GM21390 (cell line): ENCODE results near the gene RAPGEF5.

Source experiments
- ATAC-seq: cut with Tn5 transposase; IDR thresholded peaks from one replicate; pipeline ENCODE4 v1.9.1; 2021; ENCODE audit not compliant: unreplicated experiment

RAPGEF5 gene

DNA sequence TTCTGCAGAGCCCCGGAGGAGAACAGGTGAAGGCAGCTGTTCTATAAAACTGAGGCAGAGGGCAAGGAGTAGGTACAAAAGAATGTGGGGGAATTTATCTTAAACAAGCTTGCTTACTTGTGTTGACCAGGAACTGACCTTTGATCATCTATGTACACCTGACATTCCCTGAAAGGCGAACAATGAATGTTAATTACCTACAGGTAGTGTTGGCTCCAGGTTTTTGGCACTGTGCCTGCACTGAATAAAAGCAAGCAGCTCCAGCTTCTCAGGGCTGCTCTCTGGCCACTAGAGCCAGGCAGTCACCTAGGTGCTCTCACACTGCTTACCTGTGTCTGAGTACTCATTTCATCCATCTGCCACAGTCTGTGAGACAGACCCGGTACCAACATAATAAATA, 87.0 kb downstream of the RAPGEF5 start:
- no peak for ATAC-seq

DNA sequence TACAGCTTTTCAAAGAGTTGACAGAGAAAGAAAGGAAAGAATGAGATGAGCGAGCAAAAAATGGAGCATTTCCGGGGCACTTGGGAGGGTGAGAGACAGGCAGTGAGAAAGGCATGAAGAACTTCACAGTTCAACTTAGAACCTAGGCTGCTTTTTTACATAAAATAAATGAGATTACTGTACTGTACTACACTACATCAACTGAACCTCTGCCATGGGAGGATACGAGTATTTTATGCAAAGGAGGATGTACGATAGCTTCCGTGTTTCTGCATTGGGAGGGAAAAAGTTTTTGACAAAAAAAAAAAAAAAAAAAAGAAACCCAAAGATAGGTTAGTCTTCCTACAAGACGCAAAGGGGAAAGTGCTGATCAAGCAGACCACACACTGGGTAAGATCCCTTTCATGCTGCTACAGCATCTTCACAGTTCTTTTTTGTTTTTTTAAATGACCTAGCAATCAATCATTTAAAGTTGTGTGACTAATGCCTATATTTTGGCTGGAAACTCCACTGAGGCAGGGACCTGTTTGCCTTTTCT, 88.0 kb downstream of the RAPGEF5 start:
- no peak for ATAC-seq

DNA sequence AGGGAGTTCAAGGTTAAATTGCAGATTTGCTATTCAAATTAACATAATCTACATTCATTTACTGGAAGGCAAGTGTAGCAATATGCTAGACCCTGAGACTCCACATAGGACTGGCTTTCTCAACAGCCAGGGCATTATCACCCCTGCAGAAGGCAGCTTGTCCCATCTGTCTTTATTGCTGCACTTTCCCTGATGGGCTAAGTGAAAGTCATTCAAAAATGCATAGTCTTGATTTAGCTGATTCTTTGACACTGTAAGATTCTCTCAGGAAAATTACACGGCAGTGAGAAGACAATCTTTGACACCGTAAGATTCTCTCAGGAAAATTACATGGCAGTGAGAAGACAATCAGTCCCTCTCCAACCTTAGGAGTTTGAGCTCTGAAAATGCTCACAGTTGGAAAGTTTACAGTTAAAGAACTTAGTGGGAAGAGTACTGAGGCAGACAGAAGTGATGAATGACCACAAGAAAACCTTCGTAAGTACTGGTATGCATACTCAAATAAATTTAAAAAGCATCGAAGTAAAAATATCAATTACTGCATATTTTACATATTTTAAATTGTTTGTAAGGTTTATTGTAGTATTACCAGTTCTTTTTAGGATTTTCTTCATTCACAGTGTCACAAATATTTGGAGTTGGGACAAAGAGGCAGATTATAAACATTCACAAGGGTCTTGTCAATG, 88.9 kb downstream of the RAPGEF5 start:
- ATAC-seq, result no peak

DNA sequence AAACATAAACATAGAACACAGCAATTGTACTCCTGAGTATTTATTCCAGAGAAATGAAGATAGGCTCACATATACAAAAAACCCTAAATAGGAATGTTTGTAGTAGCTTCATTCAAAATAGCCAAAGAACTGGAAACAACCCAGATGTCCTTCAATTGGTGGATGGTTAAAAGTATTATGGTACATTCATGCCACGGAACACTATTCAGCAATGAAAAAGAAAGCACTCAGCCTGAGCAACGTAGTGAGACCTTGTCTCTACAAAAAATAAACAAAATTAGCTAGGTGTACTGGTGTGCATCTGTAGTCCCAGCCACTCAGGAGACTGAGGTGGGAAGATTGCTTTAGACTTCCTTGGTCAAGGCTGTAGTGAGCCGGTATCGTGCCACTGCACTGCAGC, 94.4 kb downstream of the RAPGEF5 start:
- no peak for ATAC-seq

DNA sequence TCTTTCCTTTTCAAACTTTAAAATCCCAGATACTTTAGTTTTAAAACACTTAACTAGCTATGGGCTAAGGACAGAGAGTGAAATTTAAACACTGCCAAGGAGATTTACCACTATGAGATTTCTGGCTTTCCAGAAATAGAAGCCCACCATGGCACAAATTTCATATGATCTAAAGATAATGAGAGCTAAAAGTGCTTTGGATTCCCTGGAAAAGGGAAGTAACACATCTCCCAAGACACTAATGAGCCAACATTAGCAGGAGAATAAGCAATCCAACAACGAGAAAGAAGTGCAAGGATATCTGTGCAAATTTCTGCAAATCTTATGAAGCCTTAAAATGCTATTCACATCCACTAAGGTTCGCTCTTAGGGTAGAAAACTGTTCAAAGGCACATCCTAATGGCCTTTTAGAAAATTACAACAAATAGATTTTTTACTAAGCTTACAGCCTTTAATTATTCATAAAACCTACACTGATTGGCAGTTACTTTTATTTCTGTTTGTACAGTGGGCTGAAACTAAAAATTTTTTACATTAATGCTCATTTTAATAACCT, 100.3 kb downstream of the RAPGEF5 start:
- no peak for ATAC-seq

DNA sequence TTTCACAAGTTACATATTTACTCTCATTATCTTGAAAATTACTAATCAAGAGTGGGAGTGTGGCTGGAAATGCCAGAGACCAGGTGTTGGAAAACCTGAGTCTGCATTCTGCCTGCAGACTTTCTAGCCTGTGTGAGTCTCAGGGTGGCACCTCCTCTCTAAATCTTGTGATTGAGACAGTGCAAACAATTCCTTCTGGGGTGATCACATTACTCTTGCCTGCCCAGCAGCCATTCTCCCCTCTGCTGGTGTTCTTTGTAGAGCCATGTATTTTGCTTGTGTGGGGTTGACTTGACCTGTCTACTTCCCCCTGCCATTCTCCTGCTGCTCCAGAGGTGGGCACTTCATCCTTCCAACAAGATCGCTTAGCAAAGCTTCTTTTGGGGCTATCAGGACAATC, 101.1 kb downstream of the RAPGEF5 start:
- no peak for ATAC-seq

DNA sequence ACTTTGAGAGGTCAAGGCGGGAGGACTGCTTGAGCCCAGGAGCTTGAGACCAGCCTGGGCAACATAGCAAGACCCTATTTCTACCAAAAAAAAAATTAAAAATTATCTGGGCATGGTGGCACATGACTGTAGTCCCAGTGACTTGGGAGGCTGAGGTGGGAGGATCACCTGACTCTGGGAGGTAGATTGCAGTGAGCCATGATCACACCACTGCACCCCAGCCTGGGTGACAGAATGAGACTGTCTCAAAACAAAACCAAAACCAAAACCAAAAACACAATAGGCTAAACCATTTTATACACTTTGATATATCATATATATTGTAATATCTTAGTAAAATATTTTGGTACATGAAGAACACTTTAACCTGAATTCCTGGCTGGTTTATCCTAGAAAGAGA, 101.6 kb downstream of the RAPGEF5 start:
- no peak for ATAC-seq

DNA sequence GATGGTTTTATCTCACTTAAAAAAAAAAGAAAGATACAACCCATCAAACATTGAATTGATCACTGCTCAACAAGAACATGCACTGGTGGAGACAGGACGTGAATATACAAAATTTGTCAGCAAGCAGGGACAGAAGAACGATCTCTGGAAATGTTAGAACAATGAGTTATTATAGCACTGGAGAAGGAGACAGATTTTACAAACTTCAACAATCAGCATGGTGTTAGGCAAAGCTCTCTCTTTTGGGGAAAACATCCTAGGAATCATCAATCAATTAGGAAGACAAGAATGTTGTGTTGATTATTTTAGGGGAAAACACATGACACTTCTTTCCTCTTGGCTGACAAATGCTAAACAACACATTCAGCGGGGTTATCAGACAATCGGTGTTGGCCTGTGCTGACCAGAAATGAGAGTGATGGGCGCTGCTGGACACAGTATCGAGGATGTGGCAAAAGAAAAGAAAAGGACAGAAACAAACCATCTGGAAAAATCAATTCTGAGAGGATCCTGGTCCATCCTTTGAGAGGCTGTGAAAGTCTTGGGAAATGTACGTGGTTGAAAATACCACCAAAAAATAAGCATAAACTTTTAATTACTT, 103.9 kb downstream of the RAPGEF5 start:
- ATAC-seq, result no peak

DNA sequence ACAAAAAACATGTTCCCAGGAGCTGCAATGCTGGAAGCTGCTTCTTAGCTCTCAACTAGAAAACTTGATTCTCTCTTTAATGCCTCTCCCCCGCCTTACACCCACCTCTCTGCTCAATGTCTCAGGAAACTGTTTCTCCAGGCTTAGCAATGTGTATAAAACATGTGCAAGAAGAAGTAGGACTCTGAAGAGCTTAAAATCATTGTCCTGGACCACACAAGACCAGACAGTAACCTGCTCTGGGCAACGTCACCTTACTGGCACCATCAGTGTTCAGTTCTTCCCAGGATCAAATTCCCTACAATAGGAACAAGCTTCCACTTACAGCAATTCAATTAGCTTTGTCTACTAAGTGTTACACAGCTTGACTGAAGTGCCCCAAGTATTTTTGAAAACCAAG, 104.9 kb downstream of the RAPGEF5 start:
- no peak for ATAC-seq

DNA sequence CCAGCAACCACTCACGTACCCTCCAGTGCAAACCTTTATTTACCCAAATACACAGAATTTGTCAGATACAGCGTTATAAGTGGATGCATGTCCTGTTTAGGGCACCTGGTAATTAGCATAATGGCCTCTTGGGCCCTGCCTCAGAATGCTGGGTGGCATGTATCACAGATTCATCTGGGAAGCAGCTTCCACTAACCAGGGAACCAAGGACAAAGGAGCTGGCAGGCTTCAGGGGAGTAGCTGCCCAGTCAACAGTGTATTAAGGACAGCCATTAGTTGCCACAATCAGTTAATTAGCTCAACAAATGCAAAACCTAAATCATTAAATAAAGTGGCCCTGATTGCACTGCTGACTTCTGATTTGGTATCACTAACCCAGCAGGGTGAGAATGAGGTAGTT, 105.7 kb downstream of the RAPGEF5 start:
- no peak for ATAC-seq

DNA sequence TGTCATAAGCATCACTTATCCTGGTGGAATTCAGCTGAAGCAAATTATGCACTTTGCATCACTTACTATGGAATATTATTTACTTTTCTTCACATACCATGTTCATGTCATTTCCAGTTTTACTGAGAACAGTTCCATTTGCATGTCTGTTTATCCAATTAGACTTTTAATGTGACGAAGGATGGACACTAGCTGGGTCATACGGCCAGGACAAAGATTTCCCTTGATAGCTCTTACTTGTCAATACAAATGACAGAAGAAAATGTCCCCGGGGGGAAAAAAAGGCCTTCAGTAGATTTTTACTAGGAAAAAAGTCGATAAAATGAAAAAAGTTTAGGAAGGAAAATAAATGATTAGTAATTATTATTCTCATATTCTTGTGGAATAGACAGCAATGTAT, 106.6 kb downstream of the RAPGEF5 start:
- no peak for ATAC-seq

DNA sequence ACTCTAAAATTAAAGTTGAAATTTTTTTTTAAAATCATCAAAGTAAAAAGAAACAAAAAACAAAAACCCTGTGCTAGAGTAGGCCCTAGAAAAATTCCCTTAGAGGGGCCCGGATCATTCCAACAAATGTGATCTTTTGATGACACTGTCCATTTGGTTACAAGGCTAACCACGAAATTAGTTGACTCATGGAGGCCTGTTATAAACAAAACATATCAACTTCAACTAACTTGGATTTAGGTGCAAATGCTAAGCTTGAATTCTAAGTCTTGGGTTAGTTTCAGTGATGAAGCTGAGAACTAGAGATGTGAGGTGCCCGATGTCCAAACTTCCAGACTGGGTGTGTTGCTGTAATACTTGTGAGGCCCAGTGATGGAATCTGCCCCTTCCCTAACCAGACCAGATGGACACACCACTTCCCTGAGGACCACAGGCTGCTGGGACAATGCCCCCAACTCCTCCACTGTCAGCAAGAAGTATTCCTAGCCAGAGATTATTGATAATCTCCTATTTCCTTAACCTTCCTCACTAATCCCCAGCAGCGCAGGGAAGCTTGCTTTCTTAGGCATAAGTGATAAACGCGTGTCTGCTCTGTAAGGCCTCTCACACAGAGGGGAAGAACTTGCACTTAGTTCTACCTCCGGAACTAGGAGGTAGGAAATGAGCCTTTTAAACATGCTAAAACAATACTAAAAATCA, 108.7 kb downstream of the RAPGEF5 start:
- ATAC-seq, result no peak

DNA sequence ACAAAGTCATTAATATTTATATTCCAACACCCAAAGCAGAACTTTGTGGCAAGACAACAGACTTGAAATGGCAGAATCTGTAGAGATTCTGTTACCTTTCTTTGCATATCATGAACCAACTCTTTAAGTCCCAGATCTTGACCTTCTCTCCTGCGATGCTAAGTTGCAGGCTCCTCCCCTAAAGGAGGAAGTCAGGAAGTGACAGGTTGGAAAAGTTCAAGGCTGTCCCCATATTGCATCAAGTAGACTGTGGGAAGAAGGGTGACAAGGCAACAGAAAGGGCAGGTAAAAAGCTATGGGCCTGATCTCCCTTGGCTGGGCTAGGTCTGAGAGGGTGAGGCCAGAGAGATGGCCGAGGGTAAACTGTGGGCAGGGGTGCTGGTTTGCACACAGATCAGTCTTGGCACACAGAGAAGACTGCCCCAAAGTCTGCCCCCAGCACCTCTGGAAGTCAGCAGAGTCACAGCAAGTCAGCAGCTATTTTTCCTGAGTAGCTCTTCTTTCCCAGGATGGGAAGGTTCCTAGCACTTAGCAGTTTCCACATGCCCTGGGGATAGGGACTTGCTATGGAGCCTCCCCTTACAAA, 115.1 kb downstream of the RAPGEF5 start:
- ATAC-seq, result no peak

DNA sequence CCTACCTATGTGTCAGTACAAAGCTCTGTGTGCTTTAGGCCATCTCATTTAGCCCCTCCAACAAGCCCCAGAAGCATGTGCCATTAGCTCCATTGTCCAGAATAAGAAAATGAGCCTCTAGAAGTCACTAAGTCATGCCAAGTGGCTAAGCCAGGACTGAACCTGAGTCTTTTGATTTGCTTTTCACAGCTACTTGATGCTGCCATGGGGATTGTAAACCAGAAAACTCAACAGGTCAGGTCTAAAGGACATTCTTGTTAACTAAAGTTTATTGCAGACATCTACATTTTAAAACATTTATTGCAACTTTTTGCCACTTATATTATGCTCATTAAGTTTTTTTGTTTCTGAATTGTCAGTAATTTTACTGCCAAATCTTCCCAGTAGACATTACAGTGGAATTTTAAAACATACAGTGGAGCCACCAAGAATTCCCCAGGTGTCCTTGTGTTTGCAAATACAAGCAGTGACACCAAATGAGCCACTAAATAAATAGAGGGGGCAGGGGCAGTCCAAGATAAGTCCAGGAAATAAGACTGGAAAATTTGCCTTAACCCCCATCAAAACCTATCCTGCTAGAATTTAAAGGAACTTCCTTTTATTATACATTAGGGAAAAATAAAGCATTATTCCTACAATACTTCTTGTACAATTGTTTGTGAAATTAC, 115.9 kb downstream of the RAPGEF5 start:
- no peak for ATAC-seq

DNA sequence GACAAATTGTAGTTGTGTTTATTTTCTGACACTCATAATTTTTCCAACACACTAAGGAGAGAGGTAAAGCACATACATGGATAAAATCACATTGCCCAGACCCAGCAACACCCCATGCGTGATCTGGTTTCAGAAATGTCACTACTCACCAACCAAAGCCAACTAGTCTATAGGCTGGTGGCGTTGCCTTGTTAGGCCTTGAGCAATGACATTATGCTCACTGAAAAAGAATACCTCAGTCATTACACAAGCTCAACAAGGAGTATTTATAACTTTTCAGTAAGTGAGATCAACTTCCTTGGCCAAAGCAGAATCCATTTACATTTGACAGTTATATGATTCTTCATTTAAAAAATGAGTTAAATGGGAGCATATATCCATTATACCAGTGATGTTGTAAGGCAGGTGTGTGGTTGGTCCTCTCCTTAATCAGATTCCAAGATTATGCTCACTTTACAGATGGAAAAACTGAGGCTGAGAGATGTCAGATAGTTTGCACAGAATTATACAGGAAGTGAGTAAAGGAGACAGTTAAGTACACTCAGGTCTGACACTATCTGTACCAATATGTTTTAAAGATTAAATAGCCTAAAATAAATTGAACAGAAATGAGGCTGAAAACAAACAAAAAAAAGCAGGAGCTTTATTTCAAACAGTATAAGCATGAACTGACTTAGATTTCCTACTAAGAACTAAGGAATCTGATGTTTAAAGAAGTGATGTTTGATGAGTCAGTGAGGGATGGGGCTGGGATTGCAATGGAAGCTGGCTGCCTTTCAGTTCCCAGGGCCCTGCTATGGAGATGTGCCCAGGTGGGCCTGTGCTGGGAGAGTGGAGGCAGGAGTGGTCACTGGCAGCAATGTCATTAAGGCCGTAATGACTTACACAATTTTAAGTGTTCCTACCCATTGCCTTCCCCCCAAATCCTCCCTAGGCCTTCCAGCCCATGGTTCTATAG, 118.3 kb downstream of the RAPGEF5 start:
- no peak for ATAC-seq

DNA sequence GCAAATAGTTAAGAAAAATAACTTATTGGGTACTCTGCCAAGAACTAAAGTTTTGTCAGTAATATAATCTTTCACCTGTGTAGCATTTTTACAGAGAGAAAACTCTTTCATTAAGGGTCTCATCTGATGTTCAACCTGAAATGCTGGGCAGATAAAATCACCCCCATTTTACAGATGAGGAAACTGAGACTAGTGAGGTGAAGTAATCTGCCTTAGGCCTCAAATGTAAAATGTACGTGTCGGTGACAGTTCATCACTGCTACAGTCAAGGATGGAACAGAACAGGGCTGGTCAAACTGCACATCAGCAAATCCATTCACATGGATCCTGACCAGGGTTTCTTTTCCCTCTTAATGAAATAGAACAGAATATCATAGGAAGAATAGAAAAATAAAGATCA, 121.8 kb downstream of the RAPGEF5 start:
- no peak for ATAC-seq

DNA sequence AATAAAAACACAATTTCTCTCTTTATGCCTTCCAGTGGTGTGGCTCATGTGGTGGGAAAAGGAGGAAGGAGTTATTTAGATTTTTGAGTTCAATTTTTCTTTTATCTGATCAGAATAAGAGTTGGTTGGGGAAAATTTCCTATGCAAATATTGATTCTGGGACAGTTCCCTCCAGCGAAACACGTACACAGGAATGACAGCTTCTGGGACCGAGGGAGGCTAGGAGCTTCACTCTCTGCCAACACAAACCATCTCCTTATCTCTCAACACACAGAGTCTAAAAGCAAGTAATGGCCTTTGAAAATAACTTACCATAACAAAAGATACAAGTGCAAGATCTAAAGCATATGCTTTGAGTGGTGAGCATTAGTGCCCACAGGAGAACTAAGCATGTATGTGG, 122.7 kb downstream of the RAPGEF5 start:
- ATAC-seq, result no peak

DNA sequence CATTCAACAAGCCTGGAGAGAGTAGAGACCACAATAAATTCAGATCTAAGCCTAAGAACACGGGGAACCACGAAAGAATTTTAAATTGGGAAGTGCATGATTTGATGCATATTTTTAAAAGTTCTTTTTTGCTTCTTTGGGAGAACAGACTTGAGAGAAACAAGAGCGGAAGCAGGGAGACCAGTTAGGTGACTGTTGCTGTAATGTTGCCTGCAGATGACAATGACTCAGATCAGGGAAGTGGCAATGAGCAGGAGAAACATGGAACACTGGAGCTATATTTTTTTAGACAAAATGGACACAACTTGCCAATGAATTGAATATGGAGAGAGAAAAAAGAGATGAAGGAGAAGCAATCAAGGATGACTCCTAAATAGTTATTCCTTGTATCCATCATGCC, 125.1 kb downstream of the RAPGEF5 start:
- no peak for ATAC-seq

DNA sequence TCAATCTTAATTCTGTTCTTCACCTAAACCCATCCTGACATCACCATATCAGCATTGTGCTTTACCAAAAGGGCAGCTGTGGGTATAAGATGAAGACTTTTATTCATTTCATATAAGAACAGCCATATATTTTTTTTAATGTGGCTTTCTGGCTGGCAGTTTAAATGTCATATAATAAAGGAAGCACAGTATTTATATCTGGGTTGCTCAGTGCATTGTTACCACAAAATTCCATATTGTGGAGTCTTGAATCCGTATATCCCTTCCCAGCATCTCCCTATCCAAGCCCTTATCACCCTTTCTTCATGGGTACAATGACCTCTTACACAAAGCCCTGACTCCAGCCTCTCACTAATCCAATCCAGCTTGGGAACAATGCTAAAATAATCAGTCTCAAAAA, 125.8 kb downstream of the RAPGEF5 start:
- ATAC-seq, result no peak

DNA sequence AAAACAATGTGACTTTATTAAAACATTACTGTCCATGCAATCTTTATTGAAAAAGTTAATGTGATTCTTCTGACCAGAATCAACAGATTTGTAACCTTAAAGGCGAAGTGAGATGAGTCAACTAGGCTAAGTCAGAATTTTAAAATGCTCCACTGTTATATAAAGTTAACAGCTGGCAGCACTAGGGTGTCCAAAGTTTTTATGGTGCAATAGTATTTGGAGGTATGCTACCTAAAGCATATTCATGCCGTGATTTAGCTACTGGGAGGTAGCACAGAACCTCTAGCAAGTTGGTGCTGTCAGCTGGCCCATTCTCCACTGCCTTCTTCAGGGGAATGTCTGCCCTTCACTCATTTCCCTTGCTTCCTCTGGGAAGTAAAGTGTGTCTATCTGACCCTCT, 126.7 kb downstream of the RAPGEF5 start:
- no peak for ATAC-seq
